PC-9 (cell line): ENCODE measurements around the gene ABLIM1. TPM values are rescaled to one million over a fixed set of nuclear protein-coding genes. Genes with fewer than 3 reads are reported as not detected.

Experiments
- BruUV-seq: library from RNA; stranded (reverse); fragments of 400-500 nt; replicated peaks from 2 replicates; lab custom pipeline; 2021; lab: Mats Ljungman, UMichigan
- CTCF ChIA-PET: fragments of 300-600 bp; sonication (Branson Sonifier 250); formaldehyde crosslinking; loops from one replicate; lab custom pipeline; 2022; ENCODE audit warnings: antibody characterized with exemption; lab: Charles Lee
- POLR2A ChIA-PET: fragments of 300-600 bp; sonication (Branson Sonifier 250); formaldehyde crosslinking; loops from one replicate; lab custom pipeline; 2022; ENCODE audit warnings: antibody characterized with exemption; ENCODE audit not compliant: unreplicated experiment; lab: Charles Lee
- DNase-seq, 2 experiments: peaks; one replicate each; pipeline versions ENCODE4 v3.0.0 to v3.0.0-alpha.2; 2015 to 2022; ENCODE audit warnings: mixed read lengths in 1 of 2
- H2AFZ ChIP-seq: fragments of 200-600 bp; sonication (generic); 2 replicates; pipeline ENCODE4 v1.8.1; 2017; ENCODE audit warnings: antibody characterized with exemption
- H3F3A ChIP-seq: fragments of 200-600 bp; sonication (generic); 2 replicates; pipeline ENCODE4 v1.8.1; 2017; ENCODE audit warnings: antibody characterized with exemption, mild to moderate bottlenecking, low read depth; ENCODE audit not compliant: insufficient read depth
- H3K27ac ChIP-seq: fragments of 200-600 bp; sonication (generic); 2 replicates; pipeline ENCODE4 v1.6.1; 2016; ENCODE audit warnings: mixed run types
- H3K27me3 ChIP-seq: fragments of 200-600 bp; sonication (generic); 2 replicates; pipeline ENCODE4 v1.6.1; 2016; ENCODE audit warnings: low read depth, mixed run types; ENCODE audit not compliant: insufficient read depth
- H3K36me3 ChIP-seq: fragments of 200-600 bp; sonication (generic); 2 replicates; pipeline ENCODE4 v1.6.1; 2016; ENCODE audit warnings: low read depth, mixed run types
- H3K4me1 ChIP-seq: fragments of 200-600 bp; sonication (generic); replicated peaks from 2 replicates; pipeline ENCODE4 v1.6.1; 2016; ENCODE audit warnings: mixed run types; ENCODE audit not compliant: insufficient read depth
- H3K4me2 ChIP-seq: fragments of 200-600 bp; sonication (generic); 2 replicates; pipeline ENCODE4 v1.6.1; 2017; ENCODE audit warnings: mixed run types
- H3K4me3 ChIP-seq: fragments of 200-600 bp; sonication (generic); 2 replicates; pipeline ENCODE4 v1.6.1; 2016; ENCODE audit warnings: mixed run types
- H3K79me2 ChIP-seq: fragments of 200-600 bp; sonication (generic); 2 replicates; pipeline ENCODE4 v1.6.1; 2017; ENCODE audit warnings: low read depth, mixed run types
- H3K9me2 ChIP-seq: fragments of 200-600 bp; sonication (generic); 2 replicates; pipeline ENCODE4 v1.8.1; 2017; ENCODE audit warnings: mild to moderate bottlenecking; ENCODE audit not compliant: insufficient read depth
- H3K9me3 ChIP-seq: fragments of 200-600 bp; sonication (generic); 2 replicates; pipeline ENCODE4 v1.8.1; 2016; ENCODE audit warnings: low read depth; ENCODE audit not compliant: insufficient read depth
- H4K20me1 ChIP-seq: fragments of 200-600 bp; sonication (generic); 2 replicates; pipeline ENCODE4 v1.8.1; 2017; ENCODE audit not compliant: insufficient read depth
- CTCF ChIP-seq: fragments of 200-600 bp; sonication (generic); conservative IDR thresholded peaks from 2 replicates; pipeline ENCODE4 v1.6.1; 2017; ENCODE audit warnings: mixed run types, antibody characterized with exemption, mild to moderate bottlenecking, moderate library complexity
- EZH2 ChIP-seq: fragments of 200-600 bp; sonication (generic); IDR thresholded peaks from 2 replicates; pipeline ENCODE4 v1.8.0; 2017; ENCODE audit warnings: antibody characterized with exemption, low read depth
- intact Hi-C: fragments of 100-400 bp; cut with micrococcal nuclease; formaldehyde crosslinking; loops from one replicate; pipeline ENCODE4 v1.10.0; 2022; ENCODE audit not compliant: unreplicated experiment
- total RNA-seq: library from RNA; stranded (reverse); gene quantifications from 2 replicates; pipeline ENCODE4 v1.2.3, GENCODE V29; 2021

Gene ABLIM1
- total RNA-seq, 1 experiment from 2014 or later: 68.7 TPM

- Histone ChIP-seq H4K20me1 (no peaks in the 10 kb centered on the region), H3K4me1 (peaks cover 27% of the 10 kb centered on the region), H3K36me3 (no peaks in the 10 kb centered on the region), H3K9me3 (no peaks in the 10 kb centered on the region), H3K27me3 (no peaks in the 10 kb centered on the region), H3K27ac (no peak overlapping the region), H3K4me3 (no peak overlapping the region), H3K4me2 (no peak overlapping the region), H3F3A (peaks cover 4% of the 10 kb centered on the region; the same call in 1 of the 2 replicates), H3K9me2 (no peaks in the 10 kb centered on the region), H3K79me2 (peaks cover 13% of the 10 kb centered on the region), H2AFZ (no peak overlapping the region)
- TF ChIP-seq CTCF (no peak), EZH2 (no peak)
- ChIA-PET POLR2A (no interaction called here), CTCF (no interaction called here)
- DNase-seq: no peak
- intact Hi-C loops: no loop called here
- no TSS peak for BruUV-seq
Measured at GRCh38 chr10:114393482-114393881, 264.6 kb downstream of the ABLIM1 start.

GRCh38 chr10:114392112-114392835 lies 265.8 kb downstream of the ABLIM1 start:
- Histone ChIP-seq H3K27me3 (no peaks in the 10 kb centered on the region), H3K36me3 (no peaks in the 10 kb centered on the region), H4K20me1 (no peaks in the 10 kb centered on the region), H3K4me3 (no peak overlapping the region), H3K79me2 (peaks cover 22% of the 10 kb centered on the region), H3K4me1 (peaks cover 32% of the 10 kb centered on the region), H3K9me2 (no peaks in the 10 kb centered on the region), H3K9me3 (no peaks in the 10 kb centered on the region), H3F3A (peaks cover 4% of the 10 kb centered on the region; the same call in 1 of the 2 replicates), H2AFZ (no peak overlapping the region), H3K27ac (no peak overlapping the region), H3K4me2 (no peak overlapping the region)
- BruUV-seq: no TSS peak
- intact Hi-C loops: no loop called here
- POLR2A ChIA-PET: interaction anchor here (0.5 to 0.7 kb wide), 2 partner anchors 11 to 464 kb away, joined by 3 read pairs; no protein-coding TSS in a partner anchor
- no peak for DNase-seq
- CTCF ChIA-PET: interaction anchor here (0.6 kb wide), 1 partner anchor 145 kb away, joined by 3 read pairs; no protein-coding TSS in a partner anchor
- TF ChIP-seq CTCF (no peak), EZH2 (no peak)

- Histone ChIP-seq H3K27me3 (no peaks in the 10 kb centered on the region), H3K9me3 (no peaks in the 10 kb centered on the region), H3K4me1 (peaks cover 32% of the 10 kb centered on the region), H3K79me2 (peaks cover 22% of the 10 kb centered on the region), H4K20me1 (no peaks in the 10 kb centered on the region), H3F3A (peaks cover 4% of the 10 kb centered on the region; the same call in 1 of the 2 replicates), H3K4me3 (no peak overlapping the region), H3K36me3 (no peaks in the 10 kb centered on the region), H2AFZ (no peak overlapping the region), H3K27ac (peak overlapping the region; percentile 26; the same call in 1 of the 2 replicates), H3K9me2 (no peaks in the 10 kb centered on the region), H3K4me2 (no peak overlapping the region)
- ChIA-PET CTCF (interaction anchor here (0.6 kb wide), 1 partner anchor 144 kb away, joined by 3 read pairs; no protein-coding TSS in a partner anchor), POLR2A (interaction anchor here (0.7 kb wide), 1 partner anchor 465 kb away, joined by 3 read pairs; no protein-coding TSS in a partner anchor)
- intact Hi-C loops: no loop called here
- no TSS peak for BruUV-seq
- TF ChIP-seq EZH2: no peak
- no peak for TF ChIP-seq CTCF
- no peak for DNase-seq
Measured at GRCh38 chr10:114391599-114391998, 266.5 kb downstream of the ABLIM1 start.
